Measurements from ENCODE around the gene KDM5B.

- TF ChIP-seq CHD2 (IDR thresholded peaks at IDR 0.05; ENCODE audit: low read length, partially characterized antibody): no peak
- no peak for TF ChIP-seq CTCF (IDR thresholded peaks at IDR 0.05)
- TF ChIP-seq NFIC (IDR thresholded peaks at IDR 0.05; ENCODE audit: borderline replicate concordance): no peak
- no peak for TF ChIP-seq EP300 (IDR thresholded peaks at IDR 0.05; ENCODE audit: borderline replicate concordance in 1 of 2, low read depth in 1 of 2, low read length in 1 of 2)
- TF ChIP-seq MEF2A (IDR thresholded peaks at IDR 0.05; ENCODE audit: borderline replicate concordance, low read depth): no peak
Measured at GRCh38 chr1:202694314-202694713, 113.9 kb downstream of the KDM5B start.
